Stimulated activated CD8-positive, alpha-beta memory T cell treated with anti-CD3 and anti-CD28 coated beads, Interleukin-15, amount 100 ng/mL, for 48 hours (primary cell): ENCODE results near the gene ARL4D.

Experiments
- DNase-seq, 2 donors: peaks; one replicate each; pipeline ENCODE4 v3.0.0-alpha.2; 2020; ENCODE audit warnings: low read depth in 2 of 2

The ARL4D gene

GRCh38 chr17:43427362-43428043 lies 28.7 kb downstream of the ARL4D start:
- DNase-seq = no peak

- no peak for DNase-seq
Observed at GRCh38 chr17:43428524-43428923, 29.7 kb downstream of the ARL4D start.

GRCh38 chr17:43430936-43431713 lies 32.3 kb downstream of the ARL4D start:
- no peak for DNase-seq

- DNase-seq = no peak
Observed at GRCh38 chr17:43431714-43432523, 33.1 kb downstream of the ARL4D start.

- no peak for DNase-seq
Observed at GRCh38 chr17:43434902-43435319, 36.1 kb downstream of the ARL4D start.

GRCh38 chr17:43437756-43438155 lies 39.0 kb downstream of the ARL4D start:
- DNase-seq = no peak

- DNase-seq = no peak
Observed at GRCh38 chr17:43438626-43439025, 39.8 kb downstream of the ARL4D start.

GRCh38 chr17:43439041-43439440 lies 40.2 kb downstream of the ARL4D start:
- DNase-seq = no peak

- no peak for DNase-seq
Observed at GRCh38 chr17:43442711-43443110, 43.9 kb downstream of the ARL4D start.

GRCh38 chr17:43443381-43443780 lies 44.6 kb downstream of the ARL4D start:
- DNase-seq = no peak

- DNase-seq = no peak
Observed at GRCh38 chr17:43444223-43445008, 45.6 kb downstream of the ARL4D start.

- DNase-seq = no peak
Observed at GRCh38 chr17:43445009-43445589, 46.3 kb downstream of the ARL4D start.

GRCh38 chr17:43446773-43447172 lies 48.0 kb downstream of the ARL4D start:
- no peak for DNase-seq

GRCh38 chr17:43448720-43449469 lies 50.1 kb downstream of the ARL4D start:
- DNase-seq = no peak

- no peak for DNase-seq
Observed at GRCh38 chr17:43449470-43450248, 50.9 kb downstream of the ARL4D start.
